ENCODE data around the gene SEPTIN7.

- TF ChIP-seq CTCF (IDR thresholded peaks at IDR 0.05; ENCODE audit: insufficient read depth, low read depth, low read length): no peak
- no peak for TF ChIP-seq EZH2 (IDR thresholded peaks at IDR 0.05; ENCODE audit: insufficient read depth, low read length)
Observed at GRCh38 chr7:35781767-35782515, 18.9 kb upstream of the SEPTIN7 start.

All from astrocyte (in vitro differentiated cells and primary cell).